ENCODE measurements around the gene DNAJA1.
"Not testable (repeated sequence)": the region's sequence is repeated elsewhere in the genome, so short reads cannot be mapped to it uniquely, and the experiment has no call there.

DNAJA1 gene

DNA sequence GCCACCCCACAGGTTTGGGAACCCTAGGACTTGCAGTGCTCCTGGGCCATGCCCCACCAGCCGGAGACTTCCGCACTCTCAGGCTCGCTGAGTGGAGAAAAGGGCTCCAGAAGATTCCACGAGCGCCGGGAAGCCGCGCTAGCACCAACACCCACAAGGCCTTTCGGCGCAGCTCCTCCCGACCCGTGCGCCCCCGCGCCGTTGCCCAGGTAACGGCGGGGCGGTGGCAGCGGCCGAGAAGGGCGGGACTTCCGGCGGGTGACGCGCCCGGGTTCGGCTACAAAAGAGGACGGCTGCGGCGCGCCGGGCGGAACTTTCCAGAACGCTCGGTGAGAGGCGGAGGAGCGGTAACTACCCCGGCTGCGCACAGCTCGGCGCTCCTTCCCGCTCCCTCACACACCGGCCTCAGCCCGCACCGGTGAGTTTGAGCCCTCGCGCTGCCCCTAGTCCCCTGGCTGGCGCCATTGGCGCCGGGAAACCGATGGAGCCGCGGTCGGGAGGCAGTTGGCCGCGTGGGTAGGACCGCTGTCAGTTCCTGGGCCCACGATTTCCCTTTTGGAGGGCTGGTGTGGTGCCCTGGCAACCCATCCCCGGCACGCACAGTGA is at the start of gene DNAJA1:
DNAJA1 (plus strand) TSS at position 308 of the 606 bp plus-strand sequence. CDS start 1,212 bp downstream, outside the sequence.
- DNase-seq (ENCODE audit: low spot score) = peak; percentile 96

DNA sequence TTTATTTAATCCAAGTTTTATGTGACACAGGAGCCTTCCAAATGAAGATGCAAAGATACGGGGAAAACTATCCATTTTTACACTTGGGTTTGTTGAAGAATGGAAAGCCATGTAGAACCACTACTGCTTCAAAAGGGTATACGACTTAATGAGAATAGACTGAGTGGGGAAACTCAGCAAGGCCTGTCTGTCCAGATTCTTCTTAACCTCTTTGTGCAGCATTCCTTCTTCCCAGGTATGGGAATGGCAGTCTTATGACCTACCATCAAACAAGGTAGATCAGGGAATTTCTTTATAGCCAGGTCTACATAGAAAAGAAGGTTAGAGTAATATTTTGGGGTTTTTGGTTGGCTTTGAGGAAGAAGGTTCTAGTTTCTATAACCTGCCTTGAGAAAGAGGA is 47.0 kb upstream of the DNAJA1 start:
- no peak for DNase-seq (ENCODE audit: low spot score)

DNA sequence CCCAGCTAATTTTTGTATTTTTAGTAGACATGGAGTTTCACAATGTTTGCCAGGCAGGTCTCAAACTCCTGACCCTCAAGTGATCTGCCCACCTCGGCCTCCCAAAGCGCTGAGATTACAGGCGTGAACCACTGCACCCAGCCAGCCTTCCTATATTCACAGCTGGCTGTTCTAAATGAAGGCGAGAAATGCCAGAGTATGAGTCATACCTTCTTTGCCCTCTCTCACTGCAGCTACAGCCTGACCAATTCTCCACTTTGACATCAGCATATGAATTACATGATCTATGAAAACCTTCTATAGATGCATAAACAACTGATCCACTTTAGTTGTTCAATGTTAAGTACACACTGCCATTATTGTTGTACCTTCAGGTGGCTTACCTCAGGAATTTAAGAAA is 38.1 kb upstream of the DNAJA1 start:
- DNase-seq (ENCODE audit: low spot score) = no peak

DNA sequence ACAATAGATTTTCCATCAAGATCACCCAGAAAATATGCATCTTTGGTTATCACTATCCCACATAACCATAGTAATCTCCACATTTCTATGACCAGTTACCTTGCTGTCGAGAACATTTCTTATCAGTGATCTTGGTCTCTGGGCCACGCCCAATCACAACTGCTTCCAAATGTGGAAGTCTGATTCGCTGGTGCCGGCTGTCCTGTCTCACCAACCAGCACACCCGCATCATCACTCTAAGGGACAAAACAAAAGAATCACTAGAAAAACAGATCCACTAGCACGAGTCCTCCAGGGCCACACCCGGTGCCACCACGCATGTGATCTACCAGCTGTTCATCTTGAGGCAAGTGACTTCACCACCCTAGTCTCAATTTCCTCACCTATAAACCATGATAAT is 35.4 kb upstream of the DNAJA1 start:
- no peak for DNase-seq (ENCODE audit: low spot score)

DNA sequence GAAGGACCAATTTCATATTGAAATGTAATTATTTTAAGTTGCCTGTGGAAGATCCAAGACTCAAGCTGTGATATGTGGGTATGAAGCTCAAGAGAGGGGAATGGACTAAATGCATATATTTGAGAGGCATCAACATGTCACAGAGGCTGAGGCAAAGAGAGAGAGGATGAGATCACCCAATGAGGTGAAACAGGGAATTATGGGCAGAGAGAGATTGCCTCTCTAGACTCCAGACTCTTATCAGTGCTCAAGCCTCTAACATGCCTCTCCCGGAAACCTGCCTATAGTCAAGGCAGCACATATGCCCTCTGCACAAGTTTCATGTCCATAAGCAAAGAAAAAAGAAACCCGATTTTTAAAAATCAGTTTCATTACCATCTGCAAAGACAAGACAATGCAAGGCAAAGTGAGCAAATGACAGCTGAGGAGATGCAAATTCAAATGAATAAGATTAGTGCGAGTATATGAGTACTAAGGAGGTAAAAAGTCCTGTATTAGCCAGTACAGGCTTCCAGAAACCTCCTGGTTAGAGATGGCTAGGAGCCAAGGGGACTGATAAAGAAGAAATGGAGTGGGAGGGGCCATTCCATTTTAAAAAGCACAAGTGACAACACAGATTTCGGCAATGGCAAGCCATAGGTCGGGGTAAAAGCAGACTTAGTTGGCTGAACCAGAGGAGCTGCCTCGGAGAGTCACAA is 33.0 kb upstream of the DNAJA1 start:
- DNase-seq (ENCODE audit: low spot score) = no peak

DNA sequence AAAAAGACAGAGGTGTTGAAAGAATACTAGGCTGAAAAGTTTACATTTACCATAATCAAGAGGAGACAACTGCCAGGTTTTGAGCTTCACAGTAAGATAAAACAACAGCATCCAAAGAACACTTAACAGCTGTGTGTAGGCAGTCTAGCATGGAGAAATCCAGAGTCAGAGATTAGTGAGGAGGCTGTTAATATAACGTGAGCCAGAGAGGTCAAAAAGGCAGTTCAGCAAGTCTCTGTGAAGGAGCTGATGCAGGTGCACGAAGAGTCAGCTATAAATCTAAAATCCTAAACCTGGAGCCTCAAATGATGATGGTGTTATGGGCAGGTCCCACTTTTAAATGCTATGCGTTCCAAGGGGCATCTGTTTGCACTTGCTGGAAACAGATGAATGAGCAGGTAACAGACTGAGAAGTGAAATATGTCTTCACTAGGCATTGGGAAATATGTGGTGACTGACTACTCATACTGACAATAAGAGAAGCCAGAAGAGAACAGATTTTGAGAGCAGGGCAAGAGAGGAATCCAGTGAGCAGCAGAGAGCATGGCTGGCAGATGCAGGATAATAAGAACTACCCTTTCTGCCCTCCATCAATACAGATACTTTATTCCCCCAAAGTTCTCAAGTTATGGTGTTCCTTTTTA is 32.4 kb upstream of the DNAJA1 start:
- DNase-seq (ENCODE audit: low spot score) = peak; percentile 46

DNA sequence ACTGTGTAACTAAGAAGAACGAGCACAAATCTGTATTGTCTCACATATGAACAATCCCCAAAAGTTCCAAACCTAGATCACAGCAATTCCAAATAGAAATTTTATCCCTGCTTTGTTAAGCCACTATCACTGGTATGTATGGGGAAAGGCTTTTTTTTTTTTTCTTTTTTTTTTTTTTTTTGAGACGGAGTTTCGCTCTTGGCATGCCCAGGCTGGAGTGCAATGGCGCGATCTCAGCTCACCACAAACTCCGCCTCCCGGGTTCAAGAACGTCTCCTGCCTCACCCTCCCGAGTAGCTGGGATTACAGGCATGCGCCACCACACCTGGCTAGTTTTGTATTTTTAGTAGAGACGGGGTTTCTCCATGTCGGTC is 24.4 kb upstream of the DNAJA1 start:
- DNase-seq (ENCODE audit: low spot score) = not testable (repeated sequence)

GRCh38 chr9:33005335-33005734 is 19.7 kb upstream of the DNAJA1 start:
- not testable (repeated sequence) for DNase-seq (ENCODE audit: low spot score)

DNA sequence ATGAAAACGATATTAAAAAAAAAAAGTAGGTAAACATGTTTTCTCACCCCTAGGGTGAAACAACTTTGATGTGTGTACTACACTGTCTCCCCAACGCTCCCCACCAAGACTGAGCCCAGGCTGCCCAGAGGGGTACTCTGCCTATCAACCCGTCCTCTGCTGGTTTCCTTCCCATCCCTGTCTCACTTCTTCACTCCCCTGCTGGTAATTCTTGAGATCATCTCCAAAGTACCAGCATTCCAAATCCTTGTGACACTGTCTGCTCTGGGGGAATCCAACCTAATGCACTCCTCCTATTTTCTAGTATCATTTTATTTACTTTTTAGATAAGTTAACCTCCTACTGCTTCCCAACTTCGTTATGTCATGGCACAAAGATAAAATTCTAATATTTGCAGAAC is 17.3 kb upstream of the DNAJA1 start:
- DNase-seq (ENCODE audit: low spot score) = no peak

DNA sequence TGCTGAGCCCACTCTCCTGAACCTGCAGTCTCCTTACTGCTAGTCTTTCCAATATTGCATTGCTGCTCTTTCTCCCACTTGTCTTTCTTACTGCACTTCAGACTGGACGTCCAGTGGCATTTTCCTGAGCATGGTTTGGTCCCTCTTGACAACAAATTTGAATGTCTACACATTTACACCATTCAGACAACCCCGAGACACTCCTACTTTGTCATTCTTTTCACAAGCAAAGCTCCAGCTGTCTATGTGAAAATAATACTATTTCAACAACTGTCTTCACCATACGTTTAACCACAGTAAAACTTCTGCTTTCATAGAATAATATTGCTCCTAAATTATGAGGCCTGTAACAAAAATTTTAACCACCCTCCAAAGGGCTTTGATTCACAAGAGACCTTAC is 13.2 kb upstream of the DNAJA1 start:
- no peak for DNase-seq (ENCODE audit: low spot score)

GRCh38 chr9:33012328-33013069 is 12.6 kb upstream of the DNAJA1 start:
- DNase-seq (ENCODE audit: low spot score) = no peak

DNA sequence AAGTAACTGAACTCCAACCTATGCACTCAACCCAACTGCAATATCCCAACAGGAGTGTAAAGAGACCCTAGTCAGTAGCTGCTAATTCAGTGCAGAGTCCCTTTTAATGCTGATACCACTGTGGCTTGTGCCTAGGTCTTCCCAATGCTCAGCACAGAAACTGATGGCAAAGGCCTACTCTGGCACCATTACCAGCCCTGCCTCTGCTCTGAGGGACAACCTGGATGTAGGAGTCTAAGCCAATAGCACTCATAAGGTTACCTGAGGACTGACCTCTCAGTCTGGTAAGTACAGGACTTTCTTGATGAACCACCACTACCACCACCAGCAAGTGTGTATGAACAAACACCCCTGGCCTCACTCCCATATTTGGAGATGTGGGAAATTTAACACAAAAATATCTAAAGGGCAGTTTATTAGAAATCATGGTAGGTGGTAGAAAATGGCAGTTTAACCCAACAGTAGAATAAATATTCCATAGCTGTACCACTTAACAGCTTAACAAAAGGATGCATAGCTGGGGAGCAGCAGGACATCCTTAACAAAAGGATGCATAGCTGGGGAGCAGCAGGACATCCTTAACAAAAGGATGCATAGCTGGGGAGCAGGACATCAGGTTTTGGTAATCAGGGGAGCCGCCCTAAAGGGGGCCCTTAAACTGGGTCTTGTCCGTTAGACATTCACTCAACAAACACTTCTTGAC is 11.0 kb upstream of the DNAJA1 start:
- no peak for DNase-seq (ENCODE audit: low spot score)

DNA sequence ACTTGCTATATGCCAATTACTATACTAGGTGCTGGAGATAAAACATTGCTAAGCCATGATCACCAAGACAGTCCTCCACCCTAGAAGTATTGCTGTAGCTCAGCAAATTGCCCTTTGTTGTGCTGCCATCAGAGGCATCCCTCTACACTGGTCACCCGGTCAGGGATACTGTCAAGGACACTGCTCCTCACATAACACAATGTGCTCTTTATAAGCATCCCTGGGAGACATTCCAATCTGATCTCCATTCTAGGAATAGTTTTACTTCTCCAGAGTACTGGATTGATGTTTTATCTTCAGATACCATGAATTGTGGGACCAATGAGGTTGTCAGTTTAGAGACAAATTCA is 10.4 kb upstream of the DNAJA1 start:
- DNase-seq (ENCODE audit: low spot score) = no peak

DNA sequence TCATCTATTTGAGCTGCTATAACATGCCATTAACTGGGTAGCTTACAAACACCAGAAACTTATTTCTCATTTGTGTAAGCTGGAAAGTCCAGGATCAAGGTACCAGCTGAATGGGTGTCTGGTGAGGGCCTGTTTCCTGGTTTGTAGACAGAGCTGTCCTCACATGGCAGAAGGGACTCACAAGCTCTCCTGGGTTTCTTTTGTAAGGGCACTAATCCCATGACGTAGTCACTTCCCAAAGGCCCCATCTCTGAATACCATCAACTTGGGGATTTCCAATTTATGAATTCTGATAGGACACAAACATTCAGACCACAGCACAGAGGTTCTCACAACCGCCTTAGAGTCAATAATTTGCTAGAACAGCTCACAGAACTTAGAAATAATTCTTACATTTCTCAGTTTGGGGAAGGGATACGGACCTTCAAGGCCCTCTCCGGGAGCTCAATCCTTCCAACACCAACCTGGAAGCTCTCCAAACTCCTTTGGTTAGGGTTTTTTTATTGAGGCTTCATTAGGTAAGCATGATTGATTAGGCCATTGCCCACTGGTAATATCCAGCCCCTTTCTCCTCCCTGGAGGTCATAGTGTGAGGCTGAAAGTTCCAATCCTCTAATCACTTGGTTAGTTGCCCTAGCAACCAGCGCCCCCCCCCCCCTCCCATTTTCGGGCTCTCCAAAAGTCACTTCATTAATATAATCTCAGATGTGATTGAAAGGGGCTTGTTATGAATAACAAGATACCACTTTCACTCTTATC is 7.6 kb upstream of the DNAJA1 start:
- DNase-seq (ENCODE audit: low spot score) = no peak

DNA sequence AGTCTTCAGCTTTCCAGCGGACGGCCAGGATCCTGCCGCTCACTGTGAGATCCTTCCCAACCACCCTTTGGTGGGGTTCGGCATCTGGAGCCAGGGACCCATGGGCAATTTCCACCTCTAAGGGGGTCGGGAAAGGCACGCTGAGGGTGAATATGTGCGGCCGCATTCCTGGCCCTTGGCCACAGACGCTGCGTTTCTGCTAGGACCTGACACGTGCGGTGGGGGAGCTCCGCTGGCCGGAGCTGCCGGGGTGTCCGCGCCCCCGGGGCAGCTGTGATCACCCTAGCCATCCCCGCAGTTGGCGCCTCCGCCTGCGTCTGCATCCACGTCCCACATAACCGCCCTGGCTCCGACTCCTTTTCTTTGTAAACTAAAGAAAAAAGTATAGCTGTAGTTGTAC is 5.3 kb upstream of the DNAJA1 start:
- DNase-seq (ENCODE audit: low spot score) = no peak

DNA sequence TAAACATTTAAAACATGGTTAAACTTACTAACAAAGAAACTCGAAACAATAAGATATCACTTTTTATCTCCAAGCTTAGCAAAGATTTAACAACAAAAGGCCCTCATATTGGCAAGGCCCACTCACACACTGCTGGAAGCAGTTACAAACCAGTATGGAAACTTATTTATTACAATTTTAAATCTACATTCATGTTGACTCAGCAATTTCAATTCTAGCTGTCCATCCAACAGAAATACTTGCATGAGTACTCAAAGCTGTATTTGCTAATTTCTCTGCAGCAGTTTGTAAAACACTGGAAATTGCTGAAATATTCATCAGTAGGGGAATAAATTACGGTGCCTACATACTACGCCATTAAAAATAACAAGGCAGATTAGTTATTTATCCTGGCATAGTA is 2.8 kb upstream of the DNAJA1 start:
- no peak for DNase-seq (ENCODE audit: low spot score)

- no peak for DNase-seq (ENCODE audit: low spot score)
Measured at GRCh38 chr9:33022755-33023154, 2.3 kb upstream of the DNAJA1 start.

DNA sequence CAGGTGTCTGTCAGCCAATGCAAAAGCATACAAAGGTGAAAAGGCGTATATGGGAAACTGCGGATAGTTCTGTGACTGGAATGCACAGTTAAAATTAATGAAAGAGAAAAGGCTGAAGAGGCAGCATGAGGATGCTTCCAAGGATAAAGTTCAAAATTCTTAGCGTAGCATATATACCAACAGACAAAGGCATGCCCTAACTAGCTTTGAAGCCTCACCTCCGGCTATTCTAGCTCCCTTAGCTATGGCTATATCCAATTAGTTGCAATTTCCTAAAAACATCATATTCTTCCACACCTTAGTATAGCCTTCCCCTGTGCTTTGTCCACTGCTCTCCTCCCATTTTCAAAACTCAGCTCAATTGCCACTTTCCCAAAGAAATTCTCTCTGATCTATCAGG is 1.4 kb upstream of the DNAJA1 start:
- DNase-seq (ENCODE audit: low spot score) = no peak

GRCh38 chr9:33024126-33024965 is 727 bp upstream of the DNAJA1 start:
- peak; percentile 43 for DNase-seq (ENCODE audit: low spot score)

- peak; percentile 57 for DNase-seq (ENCODE audit: low spot score)
Measured at GRCh38 chr9:33025572-33026342, 684 bp downstream of the DNAJA1 start.
